SK-N-SH (cell line): ENCODE measurements around the gene UQCR11.

Experiments used
- NFIC ChIP-seq: IDR thresholded peaks from 2 replicates; pipeline ENCODE4 v1.4.0; 2012; ENCODE audit warnings: borderline replicate concordance
- NRF1 ChIP-seq: IDR thresholded peaks from 2 replicates; pipeline ENCODE4 v1.6.1; 2012; ENCODE audit warnings: low read depth, mild to moderate bottlenecking, low read length
- POLR2AphosphoS5 ChIP-seq: IDR thresholded peaks from 2 replicates; pipeline ENCODE4 v1.6.1; 2012; ENCODE audit warnings: low read depth, low read length
- RAD21 ChIP-seq: IDR thresholded peaks from 2 replicates; pipeline ENCODE4 v1.6.1; 2012; ENCODE audit warnings: mild to moderate bottlenecking, low read length
- SMC3 ChIP-seq: IDR thresholded peaks from 2 replicates; pipeline ENCODE4 v1.6.1; 2012; ENCODE audit warnings: low read depth, low read length, improper control_type of control experiment
- TAF1 ChIP-seq: IDR thresholded peaks from 2 replicates; pipeline ENCODE4 v1.6.1; 2012; ENCODE audit warnings: low read depth, mild to moderate bottlenecking, low read length, moderate library complexity, borderline replicate concordance
- TCF12 ChIP-seq: IDR thresholded peaks from 2 replicates; pipeline ENCODE4 v1.4.0; 2012
- YY1 ChIP-seq: IDR thresholded peaks from 2 replicates; pipeline ENCODE4 v1.4.0; 2012; ENCODE audit warnings: low read depth, mild to moderate bottlenecking
- TF ChIP-seq, protein P1 (sequence below): fragments of 200-600 bp; sonication (generic); IDR thresholded peaks from 2 replicates; pipeline ENCODE4 v1.6.1; 2017; ENCODE audit warnings: antibody characterized with exemption, mild to moderate bottlenecking, moderate library complexity

DNA sequence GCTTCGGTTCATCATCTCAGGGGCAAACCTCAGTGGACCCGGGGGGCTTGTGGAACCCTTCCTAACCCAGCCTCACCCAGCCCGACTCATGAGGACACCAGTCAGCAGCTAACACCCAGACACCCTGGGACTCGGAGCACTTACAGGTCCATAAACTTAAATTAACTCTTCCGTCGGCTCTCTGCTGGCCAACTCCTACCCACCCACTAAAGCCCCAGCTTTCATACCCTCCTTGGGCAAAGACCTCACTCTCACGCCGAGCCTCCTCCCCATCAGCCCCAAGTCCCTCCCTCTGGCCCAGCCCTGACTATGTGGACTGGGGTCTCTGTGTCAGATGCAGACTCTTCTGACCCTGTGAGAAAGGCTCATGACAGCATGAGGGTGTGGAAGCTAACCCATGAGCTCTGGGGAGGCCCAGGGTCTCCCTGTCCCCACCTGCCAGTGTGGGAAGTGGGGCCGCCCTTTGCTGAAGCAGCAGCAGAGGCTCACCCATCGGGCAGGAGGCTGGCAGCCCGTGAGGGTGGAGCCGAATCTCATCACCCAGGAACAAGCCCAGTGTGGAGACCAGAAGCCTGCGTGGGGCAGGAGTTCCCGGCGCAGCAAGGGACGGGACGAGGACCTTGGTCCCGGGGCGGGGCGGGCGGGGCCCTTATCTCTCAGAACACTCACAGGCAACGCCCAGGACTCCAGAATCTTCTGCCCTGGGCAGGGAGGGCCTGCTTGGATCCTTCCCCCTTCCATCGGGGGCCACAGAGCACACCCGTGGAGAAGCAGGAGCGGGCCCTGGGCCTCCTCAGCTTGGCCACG, 27.4 kb upstream of the UQCR11 start:
- no peak for TF ChIP-seq SMC3
- TF ChIP-seq NRF1 = no peak
- TF ChIP-seq, protein P1, sequence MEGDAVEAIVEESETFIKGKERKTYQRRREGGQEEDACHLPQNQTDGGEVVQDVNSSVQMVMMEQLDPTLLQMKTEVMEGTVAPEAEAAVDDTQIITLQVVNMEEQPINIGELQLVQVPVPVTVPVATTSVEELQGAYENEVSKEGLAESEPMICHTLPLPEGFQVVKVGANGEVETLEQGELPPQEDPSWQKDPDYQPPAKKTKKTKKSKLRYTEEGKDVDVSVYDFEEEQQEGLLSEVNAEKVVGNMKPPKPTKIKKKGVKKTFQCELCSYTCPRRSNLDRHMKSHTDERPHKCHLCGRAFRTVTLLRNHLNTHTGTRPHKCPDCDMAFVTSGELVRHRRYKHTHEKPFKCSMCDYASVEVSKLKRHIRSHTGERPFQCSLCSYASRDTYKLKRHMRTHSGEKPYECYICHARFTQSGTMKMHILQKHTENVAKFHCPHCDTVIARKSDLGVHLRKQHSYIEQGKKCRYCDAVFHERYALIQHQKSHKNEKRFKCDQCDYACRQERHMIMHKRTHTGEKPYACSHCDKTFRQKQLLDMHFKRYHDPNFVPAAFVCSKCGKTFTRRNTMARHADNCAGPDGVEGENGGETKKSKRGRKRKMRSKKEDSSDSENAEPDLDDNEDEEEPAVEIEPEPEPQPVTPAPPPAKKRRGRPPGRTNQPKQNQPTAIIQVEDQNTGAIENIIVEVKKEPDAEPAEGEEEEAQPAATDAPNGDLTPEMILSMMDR = no peak
- no peak for TF ChIP-seq YY1
- no peak for TF ChIP-seq RAD21
- no peak for TF ChIP-seq POLR2AphosphoS5
- TF ChIP-seq TAF1 = no peak
- TF ChIP-seq TCF12 = no peak
- TF ChIP-seq NFIC = no peak
